ENCODE results near the gene HIGD1A. TPM values are rescaled to one million over a fixed set of nuclear protein-coding genes. Genes with fewer than 3 reads are reported as not detected.

HIGD1A gene
- total and polyA plus RNA-seq, 9 of the 15 experiments (the other 6 are each of a cell fraction or from before 2014, with no cell fraction given), result 165 to 1,185 (median 333) TPM

GRCh38 chr3:42734263-42734860 lies 69.9 kb downstream of the HIGD1A start:
- ATAC-seq, result no peak; the same call in 2 of the 3 replicates
- in situ Hi-C loops (cut with MboI), result no loop called here

GRCh38 chr3:42733501-42734262 lies 70.6 kb downstream of the HIGD1A start:
- ChIA-PET POLR2A (interaction anchor here (0.6 kb wide), 1 partner anchor 12 kb away, joined by 3 read pairs; no protein-coding TSS in a partner anchor), CTCF (ENCODE audit: low intra/inter-chr PET ratio) (no interaction called here)
- Histone ChIP-seq H3K36me3 (ENCODE audit: control insufficient read depth, insufficient read depth, low read length) (no peaks in the 10 kb centered on the region), H3K4me3 (no peak overlapping the region), H2AFZ (ENCODE audit: low read depth, low read length) (no peak overlapping the region), H3K27me3 (ENCODE audit: control insufficient read depth in 2 of 2, insufficient read depth in 2 of 2, low read length in 2 of 2) (peaks cover 26 to 34% of the 10 kb centered on the region in 2 experiments; a peak in 4 of 5 replicates), H3K4me2 (ENCODE audit: insufficient read depth, low read length) (no peak overlapping the region), H3K79me2 (ENCODE audit: control insufficient read depth, insufficient read depth, low read length) (no peaks in the 10 kb centered on the region), H3K27ac (ENCODE audit: extremely low read depth, low read depth, low read length) (no peak overlapping the region), H3K4me1 (replicated peaks in 1 of 2; ENCODE audit: control insufficient read depth in 2 of 2, insufficient read depth in 2 of 2, low read length in 2 of 2) (no peaks in the 10 kb centered on the region), H3K9me3 (replicated peaks; ENCODE audit: control insufficient read depth, insufficient read depth, low read depth, low read length) (0 out of 2 replicates have a peak, but pooled peaks cover 2% of the 10 kb centered on the region), H3K9ac (ENCODE audit: insufficient read depth in 1 of 2, low read depth in 2 of 2, low read length in 2 of 2) (no peak overlapping the region), H4K20me1 (replicated peaks; ENCODE audit: control insufficient read depth, insufficient read depth, low read length) (no peaks in the 10 kb centered on the region; the same call in 1 of the 2 replicates), H3K9me1 (ENCODE audit: control insufficient read depth, insufficient read depth, low read length) (no peaks in the 10 kb centered on the region)
- BruUV-seq (replicated peaks), result no TSS peak
- FAIRE-seq, result no peak
- intact Hi-C loops (cut with micrococcal nuclease), result no loop called here
- 19% methylated on average over 13 of the region's 13 CpGs for whole genome bisulfite sequencing (ENCODE audit: insufficient coverage, low coverage, missing lambda C conversion rate)
- no peak for ATAC-seq
- in situ Hi-C loops (cut with MboI), result no loop called here
- TF ChIP-seq GMEB1 (CRISPR knock-in tag; IDR thresholded peaks at IDR 0.05) (no peak), PCBP1 (IDR thresholded peaks at IDR 0.05; ENCODE audit: low read depth, low read length, poor library complexity, severe bottlenecking) (no peak), ZNF143 (CRISPR knock-in tag; IDR thresholded peaks at IDR 0.05) (no peak), NR1H2 (CRISPR knock-in tag; IDR thresholded peaks at IDR 0.05) (no peak), JUNB (CRISPR knock-in tag; conservative IDR thresholded peaks at IDR 0.05) (no peak), CBX3 (IDR thresholded peaks at IDR 0.05; ENCODE audit: borderline replicate concordance in 1 of 2, low read length in 2 of 2) (no peak), VEZF1 (CRISPR knock-in tag; IDR thresholded peaks at IDR 0.05) (no peak), HMGN3 (IDR thresholded peaks at IDR 0.05; ENCODE audit: borderline replicate concordance, extremely low read depth, insufficient read length, low read depth, low read length) (no peak), SREBF2 (CRISPR knock-in tag; IDR thresholded peaks at IDR 0.05) (no peak)
- no peak for DNase-seq (ENCODE audit: extremely low read depth in 1 of 4, low spot score in 3 of 4)

More at GRCh38 chr3:42734263-42734860, 69.9 kb downstream of the HIGD1A start:
- TF ChIP-seq PHB (CRISPR knock-in tag; IDR thresholded peaks at IDR 0.05), result no peak
- TF ChIP-seq SMARCE1 (IDR thresholded peaks at IDR 0.05), result no peak
- H3K9ac ChIP-seq (ENCODE audit: insufficient read depth in 1 of 2, low read depth in 2 of 2, low read length in 2 of 2), result no peak overlapping the region
- no peak overlapping the region for H2AFZ ChIP-seq (ENCODE audit: low read depth, low read length)
- FAIRE-seq (no peak), DNase-seq (ENCODE audit: extremely low read depth in 1 of 4, low spot score in 3 of 4) (no peak)
- 4% methylated on average over 6 of the region's 6 CpGs for WGBS (ENCODE audit: insufficient coverage, low coverage, missing lambda C conversion rate)
- H4K20me1 ChIP-seq (replicated peaks; ENCODE audit: control insufficient read depth, insufficient read depth, low read length), result no peaks in the 10 kb centered on the region; the same call in 1 of the 2 replicates
- H3K9me1 ChIP-seq (ENCODE audit: control insufficient read depth, insufficient read depth, low read length), result no peaks in the 10 kb centered on the region
- no peaks in the 10 kb centered on the region for H3K4me1 ChIP-seq (replicated peaks in 1 of 2; ENCODE audit: control insufficient read depth in 2 of 2, insufficient read depth in 2 of 2, low read length in 2 of 2)
- H3K4me2 ChIP-seq (ENCODE audit: insufficient read depth, low read length), result no peak overlapping the region
- ChIA-PET CTCF (ENCODE audit: low intra/inter-chr PET ratio) (no interaction called here), POLR2A (interaction anchor here (0.6 kb wide), 1 partner anchor 12 kb away, joined by 3 read pairs; no protein-coding TSS in a partner anchor)
- no peak overlapping the region for H3K4me3 ChIP-seq
- H3K27me3 ChIP-seq (ENCODE audit: control insufficient read depth in 2 of 2, insufficient read depth in 2 of 2, low read length in 2 of 2), result peaks cover 23 to 30% of the 10 kb centered on the region in 2 experiments; a peak in 4 of 5 replicates
- intact Hi-C loops (cut with micrococcal nuclease), result no loop called here
- no peaks in the 10 kb centered on the region for H3K79me2 ChIP-seq (ENCODE audit: control insufficient read depth, insufficient read depth, low read length)
- H3K36me3 ChIP-seq (ENCODE audit: control insufficient read depth, insufficient read depth, low read length), result no peaks in the 10 kb centered on the region
- no peak overlapping the region for H3K27ac ChIP-seq (ENCODE audit: extremely low read depth, low read depth, low read length)
- BruUV-seq (replicated peaks), result no TSS peak
- no peaks in the 10 kb centered on the region for H3K9me3 ChIP-seq (replicated peaks; ENCODE audit: control insufficient read depth, insufficient read depth, low read depth, low read length)
